IPS-NIHi7 (cell line): Measurements from ENCODE around the gene TMEM255B.
"Not testable (repeated sequence)": the region's sequence is repeated elsewhere in the genome, so short reads cannot be mapped to it uniquely, and the experiment has no call there.

Experiments
- DNase-seq: peaks from one replicate; pipeline ENCODE4 v3.0.0; 2012; ENCODE audit warnings: mixed read lengths; ENCODE audit errors: extremely low spot score

The TMEM255B gene

GRCh38 chr13:113832631-113833030, 73.6 kb downstream of the TMEM255B start:
- no peak for DNase-seq

GRCh38 chr13:113833111-113833830, 74.2 kb downstream of the TMEM255B start:
- no peak for DNase-seq

- not testable (repeated sequence) for DNase-seq
Observed at GRCh38 chr13:113834006-113834405, 75.0 kb downstream of the TMEM255B start.

GRCh38 chr13:113834496-113835200, 75.6 kb downstream of the TMEM255B start:
- DNase-seq, result no peak

GRCh38 chr13:113835461-113836270, 76.6 kb downstream of the TMEM255B start:
- no peak for DNase-seq

GRCh38 chr13:113836768-113837559, 77.9 kb downstream of the TMEM255B start:
- no peak for DNase-seq

GRCh38 chr13:113837560-113838355, 78.7 kb downstream of the TMEM255B start:
- peak; percentile 85 for DNase-seq

- no peak for DNase-seq
Observed at GRCh38 chr13:113838711-113839201, 79.7 kb downstream of the TMEM255B start.

GRCh38 chr13:113839536-113840204, 80.6 kb downstream of the TMEM255B start:
- no peak for DNase-seq

- DNase-seq, result no peak
Observed at GRCh38 chr13:113840541-113841352, 81.7 kb downstream of the TMEM255B start.

GRCh38 chr13:113841353-113841650, 82.3 kb downstream of the TMEM255B start:
- DNase-seq, result no peak

GRCh38 chr13:113842336-113843062, 83.5 kb downstream of the TMEM255B start:
- no peak for DNase-seq

GRCh38 chr13:113843063-113843654, 84.1 kb downstream of the TMEM255B start:
- DNase-seq, result no peak

- DNase-seq, result no peak
Observed at GRCh38 chr13:113843864-113844556, 85.0 kb downstream of the TMEM255B start.

GRCh38 chr13:113845055-113845454, 86.0 kb downstream of the TMEM255B start:
- no peak for DNase-seq

GRCh38 chr13:113845723-113846635, 87.0 kb downstream of the TMEM255B start:
- no peak for DNase-seq
